C4-2B (cell line): Measurements from ENCODE around the gene UNC5C.

Source experiments
- CTCF ChIP-seq: fragments of 450-650 bp; conservative IDR thresholded peaks from 2 replicates; pipeline ENCODE4 v1.5.1; 2017; ENCODE audit warnings: mild to moderate bottlenecking
- ZFX ChIP-seq: fragments of 450-650 bp; IDR thresholded peaks from 2 replicates; pipeline ENCODE4 v1.6.1; 2017

GRCh38 chr4:95409750-95410149 is 139.0 kb downstream of the UNC5C start:
- TF ChIP-seq CTCF (no peak), ZFX (no peak)
